H1 (cell line): ENCODE results near the gene FOXL1. TPM values are rescaled to one million over a fixed set of nuclear protein-coding genes. Genes with fewer than 3 reads are reported as not detected.
A peak's percentile ranks its signal among the peaks of the same experiment; 100 is the strongest.

ENCODE experiments used
- CTCF ChIA-PET: fragments of 300-600 bp; sonication (Branson Sonifier 250); formaldehyde crosslinking; loops from one replicate; lab custom pipeline; 2021; ENCODE audit not compliant: partially characterized antibody; lab: Charles Lee
- POLR2A ChIA-PET: fragments of 300-600 bp; sonication (Branson Sonifier 250); formaldehyde crosslinking; loops from one replicate; lab custom pipeline; 2021; ENCODE audit warnings: inconsistent platforms; ENCODE audit not compliant: partially characterized antibody; lab: Charles Lee
- DNase-seq, 2 experiments: peaks; one replicate each; pipeline versions ENCODE4 v3.0.0 to v3.0.0-alpha.2; 2010 to 2022; ENCODE audit warnings: low spot score in 2 of 2, low read depth in 1 of 2, mixed read lengths in 1 of 2
- FAIRE-seq: peaks from 2 replicates; lab custom pipeline; 2011; peaks lifted over from hg19 to GRCh38; lab: Jason Lieb, UNC
- H2AFZ ChIP-seq: 2 replicates; pipeline ENCODE4 v1.8.1; 2012; ENCODE audit warnings: low read length, inconsistent platforms
- H2AK5ac ChIP-seq: 2 replicates; pipeline ENCODE4 v1.6.1; 2013; ENCODE audit warnings: low read depth, low read length
- H2BK120ac ChIP-seq: replicated peaks from 2 replicates; pipeline ENCODE3; 2013; ENCODE audit warnings: low read depth, low read length, inconsistent platforms
- H2BK12ac ChIP-seq: 2 replicates; pipeline ENCODE4 v1.6.1; 2013; ENCODE audit warnings: low read depth, low read length
- H2BK15ac ChIP-seq: 2 replicates; pipeline ENCODE4 v1.6.1; 2013; ENCODE audit warnings: low read length
- H2BK20ac ChIP-seq: 2 replicates; pipeline ENCODE4 v1.6.1; 2013; ENCODE audit warnings: low read length
- H2BK5ac ChIP-seq: 2 replicates; pipeline ENCODE4 v1.6.1; 2013; ENCODE audit warnings: low read depth, low read length
- H3K14ac ChIP-seq: 2 replicates; pipeline ENCODE4 v1.6.1; 2013; ENCODE audit warnings: inconsistent platforms; ENCODE audit not compliant: insufficient read length
- H3K18ac ChIP-seq: 2 replicates; pipeline ENCODE4 v1.6.1; 2013; ENCODE audit warnings: low read length; ENCODE audit errors: extremely low read depth
- H3K23ac ChIP-seq: 2 replicates; pipeline ENCODE4 v1.6.1; 2013; ENCODE audit warnings: inconsistent platforms; ENCODE audit not compliant: insufficient read length
- H3K23me2 ChIP-seq: 2 replicates; pipeline ENCODE4 v1.6.1; 2013; ENCODE audit warnings: low read depth, low read length
- H3K27ac ChIP-seq: 2 replicates; pipeline ENCODE4 v1.6.1; 2011; ENCODE audit warnings: low read depth, low read length, inconsistent platforms
- H3K27me3 ChIP-seq, 4 experiments: replicated peaks in 1 of 4; 1 replicate in 1 of 4; 2 replicates in 3 of 4; pipeline versions ENCODE4 v1.6.1 to v1.8.1; 2011 to 2013; ENCODE audit warnings: low read length in 3 of 4, mild to moderate bottlenecking in 3 of 4, inconsistent platforms in 2 of 4, mixed read lengths in 2 of 4, moderate library complexity in 1 of 4; ENCODE audit not compliant: control insufficient read depth in 3 of 4, insufficient read depth in 3 of 4; ENCODE audit errors: extremely low read depth in 1 of 4
- H3K36me3 ChIP-seq, 4 experiments: 2 replicates each; pipeline versions ENCODE4 v1.6.1 to v1.8.1; 2011 to 2013; ENCODE audit warnings: mild to moderate bottlenecking in 4 of 4, low read length in 3 of 4, moderate library complexity in 2 of 4, control low read depth in 1 of 4, inconsistent platforms in 1 of 4; ENCODE audit not compliant: insufficient read depth in 4 of 4, control insufficient read depth in 2 of 4
- H3K4ac ChIP-seq: replicated peaks from 2 replicates; pipeline ENCODE3; 2013; ENCODE audit warnings: low read length, low read depth, mixed read lengths, inconsistent platforms; ENCODE audit not compliant: insufficient read length
- H3K4me1 ChIP-seq, 4 experiments: replicated peaks in 1 of 4; 1 replicate in 1 of 4; 2 replicates in 3 of 4; pipeline versions ENCODE4 v1.6.1 to v1.8.1; 2011 to 2013; ENCODE audit warnings: low read length in 3 of 4, inconsistent platforms in 2 of 4, mixed read lengths in 1 of 4; ENCODE audit not compliant: insufficient read depth in 4 of 4, control insufficient read depth in 3 of 4
- H3K4me2 ChIP-seq, 2 experiments: 2 replicates each; pipeline versions ENCODE4 v1.6.1 to v1.8.1; 2011 to 2013; ENCODE audit warnings: low read depth in 2 of 2, low read length in 2 of 2, control low read depth in 1 of 2, inconsistent platforms in 1 of 2, mild to moderate bottlenecking in 1 of 2; ENCODE audit not compliant: insufficient read depth in 1 of 2
- H3K4me3 ChIP-seq, 4 experiments: fragments of 200-600, 300-600 bp in 1 of 4; sonication (generic), shearing (Covaris generic), sonication (Bioruptor Twin) in 1 of 4; 2 replicates each; pipeline versions ENCODE4 v1.5.1 to v1.8.1; 2011 to 2016; ENCODE audit warnings: low read length in 4 of 4, low read depth in 3 of 4, control low read depth in 2 of 4, inconsistent platforms in 2 of 4, mild to moderate bottlenecking in 2 of 4, mixed read lengths in 1 of 4, moderate library complexity in 1 of 4; ENCODE audit not compliant: insufficient read depth in 2 of 4; ENCODE audit errors: extremely low read depth in 1 of 4
- H3K56ac ChIP-seq: replicated peaks from 2 replicates; pipeline ENCODE3; 2013; ENCODE audit warnings: low read depth, mild to moderate bottlenecking, mixed read lengths, low read length, inconsistent platforms; ENCODE audit not compliant: insufficient read length
- H3K79me1 ChIP-seq: 2 replicates; pipeline ENCODE4 v1.6.1; 2013; ENCODE audit warnings: low read depth, low read length, control low read depth
- H3K79me2 ChIP-seq, 2 experiments: 2 replicates each; pipeline versions ENCODE4 v1.6.1 to v1.8.1; 2012 to 2013; ENCODE audit warnings: low read length in 2 of 2, mild to moderate bottlenecking in 2 of 2, inconsistent platforms in 1 of 2; ENCODE audit not compliant: insufficient read depth in 2 of 2, control insufficient read depth in 1 of 2
- H3K9ac ChIP-seq, 4 experiments: replicated peaks in 1 of 4; 1 replicate in 1 of 4; 2 replicates in 3 of 4; pipeline versions ENCODE4 v1.6.1 to v1.8.1; 2011 to 2013; ENCODE audit warnings: low read depth in 3 of 4, low read length in 3 of 4, control low read depth in 2 of 4, mild to moderate bottlenecking in 2 of 4, moderate library complexity in 2 of 4, inconsistent platforms in 1 of 4; ENCODE audit errors: extremely low read depth in 1 of 4
- H3K9me3 ChIP-seq, 2 experiments: 2 replicates each; pipeline versions ENCODE4 v1.6.1 to v1.8.1; 2012 to 2013; ENCODE audit warnings: mild to moderate bottlenecking in 2 of 2, moderate library complexity in 2 of 2, control low read depth in 1 of 2, inconsistent platforms in 1 of 2, low read depth in 1 of 2, low read length in 1 of 2, mixed read lengths in 1 of 2; ENCODE audit not compliant: insufficient read depth in 2 of 2
- H4K20me1 ChIP-seq, 2 experiments: replicated peaks in 1 of 2; 2 replicates each; pipeline versions ENCODE3 to v1.8.1; 2011 to 2013; ENCODE audit warnings: inconsistent platforms in 2 of 2, low read length in 2 of 2, mild to moderate bottlenecking in 1 of 2; ENCODE audit not compliant: insufficient read depth in 2 of 2, control insufficient read depth in 1 of 2
- H4K5ac ChIP-seq: 2 replicates; pipeline ENCODE4 v1.6.1; 2013; ENCODE audit warnings: low read length, low read depth, mixed read lengths, inconsistent platforms; ENCODE audit not compliant: insufficient read length
- H4K8ac ChIP-seq: 2 replicates; pipeline ENCODE4 v1.8.0; 2013; ENCODE audit warnings: mild to moderate bottlenecking, moderate library complexity, low read length, inconsistent platforms; ENCODE audit not compliant: insufficient read depth; ENCODE audit errors: extremely low read depth
- H4K91ac ChIP-seq: replicated peaks from 2 replicates; pipeline ENCODE3; 2013; ENCODE audit warnings: low read length, mixed read lengths, inconsistent platforms; ENCODE audit not compliant: insufficient read length
- ATF2 ChIP-seq: IDR thresholded peaks from 2 replicates; pipeline ENCODE4 v1.6.1; 2012; ENCODE audit warnings: low read length, inconsistent platforms
- CBX8 ChIP-seq: fragments of 300-800, 300-1000 bp; sonication (generic); IDR thresholded peaks from 2 replicates; pipeline ENCODE4 v1.7.1; 2016; ENCODE audit warnings: low read depth, low read length, borderline replicate concordance
- CHD2 ChIP-seq: IDR thresholded peaks from 2 replicates; pipeline ENCODE4 v1.6.1; 2012; ENCODE audit warnings: low read length, improper control_type of control experiment
- HDAC2 ChIP-seq, 2 experiments: fragments of 300-600 bp in 1 of 2; sonication (generic) in 1 of 2; IDR thresholded peaks; 2 replicates each; pipeline ENCODE4 v1.6.1; 2011 to 2012; ENCODE audit warnings: low read depth in 2 of 2, low read length in 2 of 2, mild to moderate bottlenecking in 2 of 2, moderate library complexity in 2 of 2, borderline replicate concordance in 1 of 2, inconsistent platforms in 1 of 2
- NRF1 ChIP-seq: IDR thresholded peaks from 2 replicates; pipeline ENCODE4 v1.6.1; 2011; ENCODE audit warnings: mild to moderate bottlenecking, low read depth, low read length, improper control_type of control experiment
- RNF2 ChIP-seq: fragments of 200-900, 300-1000 bp; sonication (generic); IDR thresholded peaks from 2 replicates; pipeline ENCODE4 v1.7.1; 2016; ENCODE audit warnings: borderline replicate concordance, low read depth, mild to moderate bottlenecking, antibody characterized with exemption, low read length; ENCODE audit not compliant: poor library complexity, severe bottlenecking; ENCODE audit errors: missing control alignments
- SIX5 ChIP-seq: IDR thresholded peaks from 2 replicates; pipeline ENCODE4 v1.6.1; 2011; ENCODE audit warnings: mild to moderate bottlenecking, low read depth, low read length
- SP4 ChIP-seq: IDR thresholded peaks from 2 replicates; pipeline ENCODE4 v1.6.1; 2012; ENCODE audit warnings: low read length, inconsistent platforms
- TAF1 ChIP-seq: IDR thresholded peaks from 2 replicates; pipeline ENCODE4 v1.6.1; 2011; ENCODE audit warnings: mild to moderate bottlenecking, low read depth, low read length
- TEAD4 ChIP-seq: IDR thresholded peaks from 2 replicates; pipeline ENCODE4 v1.6.1; 2012; ENCODE audit warnings: low read depth, low read length, inconsistent platforms, mixed read lengths
- ZNF274 ChIP-seq: IDR thresholded peaks from 2 replicates; pipeline ENCODE4 v1.7.0; 2012; ENCODE audit warnings: low read length, borderline replicate concordance; ENCODE audit errors: extremely low read depth
- WGBS, 2 experiments: shearing (Covaris generic) in 1 of 2; methylation state at CpG; one replicate each; pipeline versions ENCODE4 v1.1.6 to v1.1.7; 2013 to 2015; ENCODE audit warnings: low lambda C conversion rate in 2 of 2, mixed read lengths in 2 of 2, inconsistent platforms in 1 of 2, low coverage in 1 of 2, missing lambda C conversion rate in 1 of 2; ENCODE audit not compliant: insufficient replicate concordance in 2 of 2, insufficient coverage in 1 of 2, insufficient read length in 1 of 2; ENCODE audit errors: extremely low coverage in 1 of 2, missing lambda C conversion rate in 1 of 2; 5-methylcytosine and 5-hydroxymethylcytosine counted together
- polyA plus RNA-seq, 7 experiments: library from polyadenylated mRNA; depleted of rRNA in 3 of 7; stranded (reverse) in 5 of 7; unstranded in 2 of 7; fragments of >200 nt in 5 of 7; fragments of 200-250 nt in 2 of 7; gene quantifications; 1 replicate in 5 of 7; 2 replicates in 1 of 7; 4 replicates in 1 of 7; pipeline versions ENCODE4 v1.2.1 to v1.2.3, GENCODE V29; 2011 to 2013; ENCODE audit warnings: missing spikeins in 2 of 7, mixed read lengths in 2 of 7
- total RNA-seq: library from RNA; stranded (reverse); fragmentation: NEBNext Ultra II Directional; extraction: Animal tissue kit (Norgen Biotek cat#: 25700); gene quantifications from 2 replicates; pipeline ENCODE4 v1.2.1, GENCODE V29; 2021

The FOXL1 gene
- total and polyA plus RNA-seq, 2 of the 8 experiments (the other 6 are each of a cell fraction or from before 2014, with no cell fraction given), result 0.03 TPM; not detected in 1

- Histone ChIP-seq H4K91ac (no peak overlapping the region), H3K56ac (peak overlapping the region; percentile 1), H3K4me2 (peak overlapping the region; percentile 72 to 81), H3K27ac (peak overlapping the region; percentile 72), H3K9ac (peak overlapping the region in 3 of 4 experiments; percentile 77 to 78 (median 78); a peak in 6 of 7 replicates), H2BK15ac (no peak overlapping the region), H3K9me3 (no peaks in the 10 kb centered on the region), H2AFZ (peak overlapping the region; percentile 28; the same call in 1 of the 2 replicates), H4K8ac (peak overlapping the region; percentile 96; the same call in 1 of the 2 replicates), H3K4ac (no peak overlapping the region), H2BK20ac (no peak overlapping the region), H3K79me1 (no peaks in the 10 kb centered on the region; the same call in none of the 2 replicates), H3K4me1 (peaks cover 0 to 7% (median 3%) of the 10 kb centered on the region in 4 experiments; a peak in 4 of 7 replicates), H3K14ac (no peak overlapping the region), H2AK5ac (no peak overlapping the region), H4K5ac (no peak overlapping the region), H2BK120ac (no peak overlapping the region), H3K23ac (no peak overlapping the region), H3K18ac (no peak overlapping the region), H3K23me2 (peaks cover 4% of the 10 kb centered on the region; the same call in 1 of the 2 replicates), H3K79me2 (no peaks in the 10 kb centered on the region; a peak in 1 of 4 replicates), H3K27me3 (0 out of 7 replicates have a peak, but pooled peaks cover 0 to 7% (median 0%) of the 10 kb centered on the region in 4 experiments), H2BK12ac (no peak overlapping the region; the same call in 1 of the 2 replicates), H3K36me3 (no peaks in the 10 kb centered on the region; a peak in 2 of 8 replicates), H3K4me3 (peak overlapping the region; percentile 63 to 79 (median 74)), H2BK5ac (peak overlapping the region; percentile 61; the same call in 1 of the 2 replicates), H4K20me1 (peaks cover 0 to 1% of the 10 kb centered on the region in 2 experiments)
- ChIA-PET CTCF (interaction anchor here (0.7 to 3.5 kb wide), 2 partner anchors 9 to 507 kb away, joined by 3 to 14 read pairs; no protein-coding TSS in a partner anchor), POLR2A (interaction anchor here (0.6 to 1.5 kb wide), 2 partner anchors 15 to 254 kb away, joined by 3 read pairs; no protein-coding TSS in a partner anchor)
- DNase-seq (no peak), FAIRE-seq (no peak)
- WGBS, 2 experiments, result 17% methylated on average over 9 of the region's 10 CpGs; no CpG with 5 or more reads in 1 of the 2 experiments
- no peak for TF ChIP-seq TEAD4
- no peak for TF ChIP-seq SIX5
- TF ChIP-seq TAF1, result no peak
- no peak for TF ChIP-seq CHD2
- no peak for TF ChIP-seq RNF2
- TF ChIP-seq NRF1, result no peak
- no peak for TF ChIP-seq SP4
- no peak for TF ChIP-seq ATF2
- no peak for TF ChIP-seq CBX8
- no peak for TF ChIP-seq ZNF274
- no peak for TF ChIP-seq HDAC2 (IDR thresholded peaks at IDR 0.05; ENCODE audit: borderline replicate concordance in 1 of 2, low read depth in 2 of 2, low read length in 2 of 2)
These were observed 23.8 kb upstream of the FOXL1 start for GRCh38 chr16:86554599-86554916.
